ENCODE data around the gene SND1. TPM values are rescaled to one million over a fixed set of nuclear protein-coding genes. Genes with fewer than 3 reads are reported as not detected.

SND1 gene
- total RNA-seq, 1 donor, result 202 TPM

DNA sequence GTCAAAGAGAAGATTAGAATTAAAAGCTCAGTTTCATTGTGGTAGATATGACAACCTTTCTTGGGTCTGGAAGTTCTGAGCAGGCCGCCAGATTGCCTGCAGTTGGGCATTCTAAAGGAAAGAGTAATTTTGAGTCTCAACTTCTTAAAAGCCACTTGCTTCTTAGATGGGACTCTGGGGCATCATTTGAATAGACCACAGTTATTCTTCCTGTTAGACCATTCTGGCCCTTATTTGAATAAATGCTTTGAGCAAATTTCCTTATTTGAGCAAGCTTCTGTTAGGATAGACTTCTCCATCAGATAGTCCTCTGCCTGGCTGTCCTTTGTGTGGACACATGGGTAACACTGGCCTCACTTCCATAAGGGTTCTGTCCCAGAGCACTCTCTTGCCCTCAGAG is 40.2 kb downstream of the SND1 start:
- no peak for DNase-seq (ENCODE audit: low read depth)
- TF ChIP-seq, protein P1, sequence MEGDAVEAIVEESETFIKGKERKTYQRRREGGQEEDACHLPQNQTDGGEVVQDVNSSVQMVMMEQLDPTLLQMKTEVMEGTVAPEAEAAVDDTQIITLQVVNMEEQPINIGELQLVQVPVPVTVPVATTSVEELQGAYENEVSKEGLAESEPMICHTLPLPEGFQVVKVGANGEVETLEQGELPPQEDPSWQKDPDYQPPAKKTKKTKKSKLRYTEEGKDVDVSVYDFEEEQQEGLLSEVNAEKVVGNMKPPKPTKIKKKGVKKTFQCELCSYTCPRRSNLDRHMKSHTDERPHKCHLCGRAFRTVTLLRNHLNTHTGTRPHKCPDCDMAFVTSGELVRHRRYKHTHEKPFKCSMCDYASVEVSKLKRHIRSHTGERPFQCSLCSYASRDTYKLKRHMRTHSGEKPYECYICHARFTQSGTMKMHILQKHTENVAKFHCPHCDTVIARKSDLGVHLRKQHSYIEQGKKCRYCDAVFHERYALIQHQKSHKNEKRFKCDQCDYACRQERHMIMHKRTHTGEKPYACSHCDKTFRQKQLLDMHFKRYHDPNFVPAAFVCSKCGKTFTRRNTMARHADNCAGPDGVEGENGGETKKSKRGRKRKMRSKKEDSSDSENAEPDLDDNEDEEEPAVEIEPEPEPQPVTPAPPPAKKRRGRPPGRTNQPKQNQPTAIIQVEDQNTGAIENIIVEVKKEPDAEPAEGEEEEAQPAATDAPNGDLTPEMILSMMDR (IDR thresholded peaks at IDR 0.05; ENCODE audit: insufficient read depth, low read length), result no peak
- H3K4me3 ChIP-seq (ENCODE audit: low read depth, low read length), result no peak overlapping the region

DNA sequence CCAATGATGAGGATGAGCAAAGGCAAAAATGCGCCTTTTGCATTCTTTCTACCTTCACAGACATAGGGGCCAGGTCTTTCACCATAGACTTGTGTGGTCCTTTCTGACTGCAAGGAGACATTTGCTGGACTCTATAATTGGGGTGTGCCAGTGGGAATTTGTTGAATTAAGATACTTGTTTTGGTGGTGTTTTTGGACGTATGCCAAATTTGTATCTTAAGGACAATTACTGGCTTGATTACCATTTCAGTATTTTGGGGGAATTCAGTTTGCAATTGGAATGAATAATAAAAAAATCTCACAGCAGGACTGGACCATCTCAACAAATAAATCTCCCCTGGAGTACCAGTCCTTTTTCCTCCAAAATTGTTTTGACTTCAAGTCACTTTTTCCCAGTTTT is 47.9 kb downstream of the SND1 start:
- H3K4me3 ChIP-seq (ENCODE audit: low read depth, low read length), result no peak overlapping the region
- no peak for DNase-seq (ENCODE audit: low read depth)
- TF ChIP-seq, protein P1 (IDR thresholded peaks at IDR 0.05; ENCODE audit: insufficient read depth, low read length), result no peak

DNA sequence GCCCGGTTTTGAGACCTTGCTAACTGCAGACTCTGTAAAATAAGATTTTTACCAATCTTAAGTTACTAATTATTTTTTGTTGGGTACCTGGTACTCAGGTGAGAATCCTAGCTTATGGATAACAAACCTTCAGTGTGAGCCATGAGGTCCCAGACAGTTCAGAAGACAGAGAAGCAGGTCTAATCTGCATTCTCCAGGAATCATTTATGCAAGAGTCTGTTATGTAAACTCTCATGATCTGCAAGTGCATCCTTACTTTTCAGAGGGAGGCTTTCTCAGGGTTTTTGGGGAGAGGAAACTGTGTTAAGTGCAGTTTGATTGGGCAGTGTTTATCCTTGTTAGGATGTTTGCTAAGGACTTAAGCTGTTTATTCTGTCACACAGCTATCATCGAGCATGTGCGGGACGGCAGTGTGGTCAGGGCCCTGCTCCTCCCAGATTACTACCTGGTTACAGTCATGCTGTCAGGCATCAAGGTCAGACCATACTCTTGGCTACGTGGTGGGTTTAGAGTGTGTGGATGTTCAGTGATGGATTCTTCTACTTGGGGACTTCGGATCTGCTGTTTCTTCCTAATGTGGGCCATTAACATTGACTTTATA is 50.2 kb downstream of the SND1 start:
- no peak overlapping the region for H3K4me3 ChIP-seq (ENCODE audit: low read depth, low read length)
- TF ChIP-seq, protein P1 (IDR thresholded peaks at IDR 0.05; ENCODE audit: insufficient read depth, low read length), result no peak
- DNase-seq (ENCODE audit: low read depth), result no peak

DNA sequence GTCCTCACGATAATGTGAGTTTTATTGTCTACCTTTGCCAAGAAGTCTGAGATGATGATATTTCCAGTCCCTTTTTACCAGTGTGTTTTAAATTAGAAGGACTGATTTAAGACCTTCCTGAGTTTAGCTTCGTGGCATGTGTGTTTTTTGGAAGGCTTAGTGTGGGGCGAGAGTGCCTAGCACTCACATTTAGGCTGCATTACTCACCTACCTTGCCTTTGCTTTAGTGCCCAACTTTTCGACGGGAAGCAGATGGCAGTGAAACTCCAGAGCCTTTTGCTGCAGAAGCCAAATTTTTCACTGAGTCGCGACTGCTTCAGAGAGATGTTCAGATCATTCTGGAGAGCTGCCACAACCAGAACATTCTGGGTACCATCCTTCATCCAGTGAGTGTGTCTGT is 50.9 kb downstream of the SND1 start:
- DNase-seq (ENCODE audit: low read depth), result peak; percentile 40
- TF ChIP-seq, protein P1 (IDR thresholded peaks at IDR 0.05; ENCODE audit: insufficient read depth, low read length), result no peak
- no peak overlapping the region for H3K4me3 ChIP-seq (ENCODE audit: low read depth, low read length)

DNA sequence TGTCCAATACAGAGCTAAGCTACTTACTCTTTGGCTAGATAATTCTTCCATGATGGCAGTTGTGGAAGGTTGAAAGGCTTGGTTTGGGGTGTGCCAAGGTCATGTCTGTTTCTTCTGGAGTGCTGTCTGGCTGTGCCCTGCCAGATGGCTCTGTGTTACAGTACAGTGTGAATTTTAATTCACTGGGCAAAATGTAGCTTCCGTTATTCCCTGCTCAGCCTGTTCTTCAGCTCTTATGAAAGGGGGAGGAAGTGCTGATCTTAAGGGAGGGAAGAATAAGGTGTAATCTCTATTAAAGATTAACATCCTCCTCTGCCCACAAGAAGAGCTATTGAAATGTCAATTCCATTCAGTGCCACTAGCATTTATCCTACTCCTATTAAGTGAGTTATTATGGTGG is 52.2 kb downstream of the SND1 start:
- TF ChIP-seq, protein P1 (IDR thresholded peaks at IDR 0.05; ENCODE audit: insufficient read depth, low read length), result no peak
- no peak overlapping the region for H3K4me3 ChIP-seq (ENCODE audit: low read depth, low read length)
- no peak for DNase-seq (ENCODE audit: low read depth)

DNA sequence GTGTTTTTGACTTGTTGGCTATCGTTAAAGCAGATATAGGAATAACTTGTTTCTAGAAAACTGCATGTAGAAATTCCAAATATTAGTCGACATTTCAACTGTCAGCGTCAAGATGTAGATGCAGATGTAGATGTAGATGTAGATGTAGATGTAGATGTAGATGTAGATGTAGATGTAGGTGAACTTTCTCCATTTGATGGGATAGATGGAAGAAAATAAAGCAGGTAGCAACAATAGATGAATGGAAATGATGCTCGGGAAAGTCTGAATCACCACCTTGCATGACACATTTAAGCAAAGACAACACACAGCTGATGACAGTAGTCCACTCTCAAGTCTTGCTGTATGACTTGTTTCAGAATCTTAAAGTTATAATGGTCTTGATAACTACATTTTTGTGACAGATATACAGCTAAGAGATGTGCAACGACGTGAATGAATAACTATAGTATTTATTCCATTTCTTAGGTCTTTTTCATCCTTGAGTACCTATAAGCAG is 53.5 kb downstream of the SND1 start:
- TF ChIP-seq, protein P1 (IDR thresholded peaks at IDR 0.05; ENCODE audit: insufficient read depth, low read length), result no peak
- H3K4me3 ChIP-seq (ENCODE audit: low read depth, low read length), result no peak overlapping the region
- no peak for DNase-seq (ENCODE audit: low read depth)

DNA sequence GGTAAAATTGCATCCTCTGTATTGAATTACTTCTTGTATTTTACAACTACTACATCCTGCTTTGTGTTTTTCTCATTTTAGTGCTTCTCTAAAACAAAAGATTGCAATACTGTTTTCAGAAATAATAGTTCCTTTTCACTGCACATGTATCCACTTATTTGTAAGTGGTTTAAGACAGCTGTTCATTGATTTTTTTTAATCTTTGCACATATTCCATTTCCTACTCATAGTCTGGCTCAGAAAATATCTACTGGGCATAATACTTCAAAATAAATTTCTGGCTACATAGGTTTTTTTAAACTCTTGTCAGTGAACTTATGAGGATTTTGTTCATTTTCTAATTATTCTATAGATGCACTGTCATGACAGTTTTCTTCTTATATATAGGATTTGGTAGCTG is 54.8 kb downstream of the SND1 start:
- no peak overlapping the region for H3K4me3 ChIP-seq (ENCODE audit: low read depth, low read length)
- peak; percentile 36 for DNase-seq (ENCODE audit: low read depth)
- TF ChIP-seq, protein P1 (IDR thresholded peaks at IDR 0.05; ENCODE audit: insufficient read depth, low read length), result no peak
